ENCODE measurements around the gene SLC29A4. TPM values are rescaled to one million over a fixed set of nuclear protein-coding genes. Genes with fewer than 3 reads are reported as not detected.

The SLC29A4 gene
- total RNA-seq, 1 experiment from 2014 or later = 24.5 TPM

- no peak overlapping the region for H3K4me3 ChIP-seq (replicated peaks in 1 of 2; ENCODE audit: low read depth in 1 of 2, low read length in 2 of 2)
- no peaks in the 10 kb centered on the region for H3K27me3 ChIP-seq (ENCODE audit: insufficient read depth, low read length)
- RAD21 ChIA-PET (ENCODE audit: low non-redundant PET in 1 of 2, low total read pairs in 2 of 2, uncharacterized antibody in 2 of 2, unreplicated experiment in 2 of 2) = no interaction called here
- DNase-seq (ENCODE audit: low read depth, low spot score) = no peak
- no peak overlapping the region for H3K27ac ChIP-seq (ENCODE audit: low read depth, low read length)
- no peaks in the 10 kb centered on the region for H4K20me1 ChIP-seq (ENCODE audit: insufficient read depth)
- H3K4me2 ChIP-seq (ENCODE audit: low read length) = no peak overlapping the region
- BruUV-seq (replicated peaks) = no TSS peak
- POLR2A ChIA-PET = no interaction called here
- TF ChIP-seq SIN3A (IDR thresholded peaks at IDR 0.05; ENCODE audit: low read depth) (no peak), YY1 (IDR thresholded peaks at IDR 0.05; ENCODE audit: extremely low read depth, insufficient replicate concordance, low read depth, low read length) (no peak)
- H3K9me3 ChIP-seq (ENCODE audit: control insufficient read depth in 1 of 2, insufficient read depth in 1 of 2, low read depth in 1 of 2, low read length in 2 of 2) = no peaks in the 10 kb centered on the region
- no peaks in the 10 kb centered on the region for H3K4me1 ChIP-seq (ENCODE audit: control insufficient read depth in 1 of 2, insufficient read depth in 2 of 2, low read length in 2 of 2)
- H2AFZ ChIP-seq (ENCODE audit: low read depth, low read length, poor library complexity, severe bottlenecking) = no peak overlapping the region
- H3K9me2 ChIP-seq (ENCODE audit: insufficient read depth) = no peaks in the 10 kb centered on the region
- peaks cover 13% of the 10 kb centered on the region; the same call in 1 of the 2 replicates for H3K79me2 ChIP-seq (ENCODE audit: insufficient read depth, low read length)
- peaks cover 10 to 26% of the 10 kb centered on the region in 2 experiments; a peak in 3 of 4 replicates for H3K36me3 ChIP-seq (ENCODE audit: control insufficient read depth in 1 of 2, insufficient read depth in 2 of 2, low read length in 2 of 2)
- CTCF ChIA-PET = no interaction called here
- intact Hi-C loops (cut with micrococcal nuclease) = no loop called here
- ATAC-seq = peak; percentile 43
- H3K9ac ChIP-seq (ENCODE audit: low read length) = no peak overlapping the region
These were observed 65.6 kb downstream of the SLC29A4 start for GRCh38 chr7:5348134-5349004.

GRCh38 chr7:5349005-5349380 is 66.2 kb downstream of the SLC29A4 start:
- RAD21 ChIA-PET (ENCODE audit: low non-redundant PET in 1 of 2, low total read pairs in 2 of 2, uncharacterized antibody in 2 of 2, unreplicated experiment in 2 of 2) = no interaction called here
- Histone ChIP-seq H3K79me2 (ENCODE audit: insufficient read depth, low read length) (peaks cover 18% of the 10 kb centered on the region), H3K4me3 (replicated peaks in 1 of 2; ENCODE audit: low read depth in 1 of 2, low read length in 2 of 2) (no peak overlapping the region), H4K20me1 (ENCODE audit: insufficient read depth) (no peaks in the 10 kb centered on the region), H3K36me3 (ENCODE audit: control insufficient read depth in 1 of 2, insufficient read depth in 2 of 2, low read length in 2 of 2) (peaks cover 4 to 24% of the 10 kb centered on the region in 2 experiments; a peak in 3 of 4 replicates), H2AFZ (ENCODE audit: low read depth, low read length, poor library complexity, severe bottlenecking) (no peak overlapping the region), H3K9me3 (ENCODE audit: control insufficient read depth in 1 of 2, insufficient read depth in 1 of 2, low read depth in 1 of 2, low read length in 2 of 2) (no peaks in the 10 kb centered on the region), H3K27me3 (ENCODE audit: insufficient read depth, low read length) (no peaks in the 10 kb centered on the region), H3K9me2 (ENCODE audit: insufficient read depth) (no peaks in the 10 kb centered on the region), H3K4me1 (ENCODE audit: control insufficient read depth in 1 of 2, insufficient read depth in 2 of 2, low read length in 2 of 2) (no peaks in the 10 kb centered on the region), H3K4me2 (ENCODE audit: low read length) (no peak overlapping the region), H3K27ac (ENCODE audit: low read depth, low read length) (no peak overlapping the region), H3K9ac (ENCODE audit: low read length) (no peak overlapping the region)
- TF ChIP-seq, protein P1, sequence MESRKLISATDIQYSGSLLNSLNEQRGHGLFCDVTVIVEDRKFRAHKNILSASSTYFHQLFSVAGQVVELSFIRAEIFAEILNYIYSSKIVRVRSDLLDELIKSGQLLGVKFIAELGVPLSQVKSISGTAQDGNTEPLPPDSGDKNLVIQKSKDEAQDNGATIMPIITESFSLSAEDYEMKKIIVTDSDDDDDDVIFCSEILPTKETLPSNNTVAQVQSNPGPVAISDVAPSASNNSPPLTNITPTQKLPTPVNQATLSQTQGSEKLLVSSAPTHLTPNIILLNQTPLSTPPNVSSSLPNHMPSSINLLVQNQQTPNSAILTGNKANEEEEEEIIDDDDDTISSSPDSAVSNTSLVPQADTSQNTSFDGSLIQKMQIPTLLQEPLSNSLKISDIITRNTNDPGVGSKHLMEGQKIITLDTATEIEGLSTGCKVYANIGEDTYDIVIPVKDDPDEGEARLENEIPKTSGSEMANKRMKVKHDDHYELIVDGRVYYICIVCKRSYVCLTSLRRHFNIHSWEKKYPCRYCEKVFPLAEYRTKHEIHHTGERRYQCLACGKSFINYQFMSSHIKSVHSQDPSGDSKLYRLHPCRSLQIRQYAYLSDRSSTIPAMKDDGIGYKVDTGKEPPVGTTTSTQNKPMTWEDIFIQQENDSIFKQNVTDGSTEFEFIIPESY (IDR thresholded peaks at IDR 0.05; ENCODE audit: extremely low read depth, insufficient replicate concordance, low read length) = no peak
- TF ChIP-seq ZFX (IDR thresholded peaks at IDR 0.05) (no peak), POLR2AphosphoS5 (IDR thresholded peaks at IDR 0.05; ENCODE audit: low read depth, low read length) (no peak), YY1 (IDR thresholded peaks at IDR 0.05; ENCODE audit: extremely low read depth, insufficient replicate concordance, low read depth, low read length) (no peak)
- DNase-seq (ENCODE audit: low read depth, low spot score) (no peak), ATAC-seq (no peak)
- intact Hi-C loops (cut with micrococcal nuclease) = no loop called here
- POLR2A ChIA-PET = no interaction called here
- CTCF ChIA-PET = no interaction called here
- no TSS peak for BruUV-seq (replicated peaks)
